Keratinocyte (primary cell): Measurements from ENCODE around the gene GIT1. TPM values are rescaled to one million over a fixed set of nuclear protein-coding genes. Genes with fewer than 3 reads are reported as not detected.

ENCODE experiments used
- DNase-seq: peaks from one replicate; pipeline ENCODE4 v3.0.0-alpha.2; 2011; ENCODE audit warnings: low read depth, missing footprints, low spot score
- FAIRE-seq: peaks from 2 replicates; lab custom pipeline; 2011; peaks lifted over from hg19 to GRCh38; lab: Jason Lieb, UNC
- H2AFZ ChIP-seq: 2 replicates; pipeline ENCODE4 v1.6.0; 2012; ENCODE audit warnings: low read length, control low read depth, inconsistent platforms; ENCODE audit not compliant: control insufficient read depth
- H3K27ac ChIP-seq: 2 replicates; pipeline ENCODE4 v1.5.1; 2011; ENCODE audit warnings: low read length; ENCODE audit not compliant: control insufficient read depth, insufficient read depth
- H3K27me3 ChIP-seq: 3 replicates; pipeline ENCODE4 v1.6.0; 2011; ENCODE audit warnings: low read length; ENCODE audit not compliant: control insufficient read depth, insufficient read depth; ENCODE audit errors: extremely low read depth
- H3K36me3 ChIP-seq, 2 experiments: 2 replicates in 1 of 2; 3 replicates in 1 of 2; pipeline ENCODE4 v1.5.1; 2011; ENCODE audit warnings: low read length in 2 of 2, mild to moderate bottlenecking in 1 of 2; ENCODE audit not compliant: control insufficient read depth in 2 of 2, insufficient read depth in 2 of 2; ENCODE audit errors: extremely low read depth in 1 of 2
- H3K4me1 ChIP-seq: 3 replicates; pipeline ENCODE4 v1.5.1; 2011; ENCODE audit warnings: low read length; ENCODE audit not compliant: control insufficient read depth, insufficient read depth; ENCODE audit errors: extremely low read depth
- H3K4me2 ChIP-seq: 3 replicates; pipeline ENCODE4 v1.6.0; 2011; ENCODE audit warnings: low read depth, low read length; ENCODE audit not compliant: control insufficient read depth, insufficient read depth; ENCODE audit errors: extremely low read depth
- H3K4me3 ChIP-seq, 3 experiments: fragments of 200-600 bp in 1 of 3; sonication (generic) in 1 of 3; 2 replicates in 2 of 3; 3 replicates in 1 of 3; pipeline ENCODE4 v1.5.1; 2011 to 2016; ENCODE audit warnings: low read length in 3 of 3, mild to moderate bottlenecking in 3 of 3, control low read depth in 2 of 3, inconsistent platforms in 1 of 3, low read depth in 1 of 3, mixed read lengths in 1 of 3, mixed run types in 1 of 3, moderate library complexity in 1 of 3; ENCODE audit not compliant: control insufficient read depth in 2 of 3, insufficient read depth in 2 of 3; ENCODE audit errors: extremely low read depth in 1 of 3
- H3K79me2 ChIP-seq: 2 replicates; pipeline ENCODE4 v1.6.0; 2012; ENCODE audit warnings: low read length; ENCODE audit not compliant: control insufficient read depth, insufficient read depth
- H3K9ac ChIP-seq: 3 replicates; pipeline ENCODE4 v1.6.0; 2011; ENCODE audit warnings: low read length; ENCODE audit not compliant: control insufficient read depth, insufficient read depth; ENCODE audit errors: extremely low read depth
- H3K9me1 ChIP-seq: 3 replicates; pipeline ENCODE4 v1.6.0; 2011; ENCODE audit warnings: low read length; ENCODE audit not compliant: control insufficient read depth, insufficient read depth; ENCODE audit errors: extremely low read depth
- H3K9me3 ChIP-seq: 2 replicates; pipeline ENCODE4 v1.5.1; 2012; ENCODE audit warnings: low read depth, low read length; ENCODE audit not compliant: control insufficient read depth
- H4K20me1 ChIP-seq: 3 replicates; pipeline ENCODE4 v1.6.0; 2011; ENCODE audit warnings: low read length; ENCODE audit not compliant: control insufficient read depth, insufficient read depth; ENCODE audit errors: extremely low read depth
- CTCF ChIP-seq, 3 experiments: IDR thresholded peaks in 1 of 3; conservative IDR thresholded peaks in 1 of 3; optimal IDR thresholded peaks in 1 of 3; 2 replicates in 2 of 3; 3 replicates in 1 of 3; pipeline versions ENCODE3 to v1.5.1; 2011; ENCODE audit warnings: low read length in 3 of 3, mild to moderate bottlenecking in 3 of 3, moderate library complexity in 2 of 3, control low read depth in 1 of 3, inconsistent platforms in 1 of 3; ENCODE audit not compliant: insufficient read depth in 2 of 3; ENCODE audit errors: extremely low read depth in 1 of 3
- EZH2 ChIP-seq: IDR thresholded peaks from one replicate; pipeline ENCODE4 v1.6.1; 2012; ENCODE audit warnings: inconsistent platforms, mild to moderate bottlenecking, low read length, moderate library complexity
- dilution Hi-C: fragments of 300-500 bp; cut with MboI; formaldehyde crosslinking; loops from one replicate; pipeline ENCODE4 v1.7.0; 2020; ENCODE audit warnings: low sequenced_read_pairs; ENCODE audit not compliant: extremely low pct_ligation_motif_present
- polyA minus RNA-seq, 3 experiments: library from RNA; depleted of rRNA, polyadenylated mRNA; stranded (reverse); fragments of >200 nt; gene quantifications; 1 replicate in 1 of 3; 2 replicates in 1 of 3; 3 replicates in 1 of 3; pipeline ENCODE4 v1.2.3, GENCODE V29; 2011
- polyA plus RNA-seq, 5 experiments: library from polyadenylated mRNA; depleted of rRNA in 3 of 5; stranded (reverse) in 3 of 5; stranded (forward) in 1 of 5; unstranded in 1 of 5; fragments of >200 nt; gene quantifications; 1 replicate in 1 of 5; 2 replicates in 3 of 5; 3 replicates in 1 of 5; pipeline versions ENCODE4 v1.2.1 to v1.2.3, GENCODE V29; 2011 to 2012; ENCODE audit warnings: missing spikeins in 2 of 5, low read depth in 1 of 5, low replicate concordance in 1 of 5

GIT1 gene
- polyA plus RNA-seq (35.9 to 42.7 TPM (median 37.9 TPM) in 3 replicates), polyA minus RNA-seq (43.0 to 93.0 TPM (median 49.5 TPM) in 3 replicates)
- polyA plus RNA-seq (2011; ENCODE audit: low read depth) = 34.5 TPM
- polyA plus RNA-seq (2011; cell fraction: cytosol; rRNA removed) = 26.3 and 43.3 TPM in 2 replicates
- 55.9 and 64.8 TPM in 2 replicates for polyA plus RNA-seq (2011; cell fraction: nucleus; rRNA removed)
- polyA plus RNA-seq (2012; ENCODE audit: low replicate concordance) = 28.3 and 36.4 TPM in 2 replicates
- polyA minus RNA-seq (2011; cell fraction: cytosol; rRNA and poly(A)+ RNA removed) = 58.7 TPM
- 36.5 and 45.9 TPM in 2 replicates for polyA minus RNA-seq (2011; cell fraction: nucleus; rRNA and poly(A)+ RNA removed)

- Histone ChIP-seq H3K4me1 (peaks cover 73% of the 10 kb centered on the region), H3K9me1 (peaks cover 12% of the 10 kb centered on the region), H3K4me3 (peak within 1 kb of the TSS; percentile 81 to 92 (median 85)), H3K9me3 (no peaks in the 10 kb centered on the region), H3K79me2 (peaks cover 50% of the 10 kb centered on the region), H3K27me3 (no peaks in the 10 kb centered on the region), H3K4me2 (peak within 1 kb of the TSS; percentile 97), H3K27ac (peak within 1 kb of the TSS; percentile 68), H2AFZ (peak within 1 kb of the TSS; percentile 87), H3K9ac (peak within 1 kb of the TSS; percentile 78), H3K36me3 (peaks cover 3 to 5% of the 10 kb centered on the region in 2 experiments), H4K20me1 (peaks cover 11% of the 10 kb centered on the region)
- no peak for TF ChIP-seq EZH2
- TF ChIP-seq CTCF (optimal IDR thresholded peaks at IDR 0.05 in 1 of 3, IDR thresholded peaks at IDR 0.05 in 1 of 3, conservative IDR thresholded peaks at IDR 0.05 in 1 of 3; ENCODE audit: extremely low read depth in 1 of 3, insufficient read depth in 2 of 3, low read length in 3 of 3) = no peak
- FAIRE-seq (no peak), DNase-seq (no peak)
- dilution Hi-C loops = no loop called here
Measured at GRCh38 chr17:29589524-29590410, at the start of gene GIT1. GIT1 (minus strand) TSS chr17:29589648; CDS start chr17:29589378, 270 bp downstream.

- no peak for FAIRE-seq
- no peaks in the 10 kb centered on the region for H3K9me1 ChIP-seq
- no peaks in the 10 kb centered on the region for H3K9me3 ChIP-seq
- no peak overlapping the region for H3K4me2 ChIP-seq
- H3K9ac ChIP-seq = no peak overlapping the region
- no peaks in the 10 kb centered on the region for H4K20me1 ChIP-seq
- TF ChIP-seq EZH2 (no peak), CTCF (optimal IDR thresholded peaks at IDR 0.05 in 1 of 3, IDR thresholded peaks at IDR 0.05 in 1 of 3, conservative IDR thresholded peaks at IDR 0.05 in 1 of 3; ENCODE audit: extremely low read depth in 1 of 3, insufficient read depth in 2 of 3, low read length in 3 of 3) (no peak)
- dilution Hi-C loops = no loop called here
- H3K27me3 ChIP-seq = no peaks in the 10 kb centered on the region
- H3K4me3 ChIP-seq = no peak overlapping the region
- H3K4me1 ChIP-seq = peaks cover 3% of the 10 kb centered on the region
- H3K36me3 ChIP-seq = peaks cover 14 to 20% of the 10 kb centered on the region in 2 experiments
- H2AFZ ChIP-seq = no peak overlapping the region
- H3K79me2 ChIP-seq = no peaks in the 10 kb centered on the region
- no peak for DNase-seq
- no peak overlapping the region for H3K27ac ChIP-seq
Measured at GRCh38 chr17:29633886-29634285, 44.4 kb upstream of the GIT1 start.
